Mucosa of descending colon (tissue), 3 donors: Measurements from ENCODE around the gene ZDHHC9. TPM values are rescaled to one million over a fixed set of nuclear protein-coding genes. Genes with fewer than 3 reads are reported as not detected.
A peak's percentile ranks its signal among the peaks of the same experiment; 100 is the strongest.

Experiments used
- ATAC-seq: fragments of 200-7000 bp; cut with Tn5 transposase; one replicate; pipeline ENCODE4 v1.9.1; 2020; ENCODE audit warnings: mild to moderate bottlenecking, moderate library complexity
- DNase-seq, 3 donors: peaks; one replicate each; pipeline ENCODE4 v3.0.0-alpha.2; 2020
- H3K36me3 ChIP-seq: fragments of 200-600 bp; one replicate; pipeline ENCODE4 v1.8.0; 2021; ENCODE audit warnings: low read depth, mild to moderate bottlenecking
- H3K4me1 ChIP-seq: fragments of 200-600 bp; one replicate; pipeline ENCODE4 v1.8.0; 2021; ENCODE audit warnings: low read depth, mild to moderate bottlenecking
- H3K4me3 ChIP-seq: fragments of 200-600 bp; one replicate; pipeline ENCODE4 v1.8.0; 2021; ENCODE audit warnings: mild to moderate bottlenecking
- H3K9me3 ChIP-seq: fragments of 200-600 bp; one replicate; pipeline ENCODE4 v1.8.0; 2021; ENCODE audit warnings: mild to moderate bottlenecking
- CTCF ChIP-seq: fragments of 200-600 bp; IDR thresholded peaks from one replicate; pipeline ENCODE4 v1.8.0; 2022; ENCODE audit warnings: antibody characterized with exemption, mild to moderate bottlenecking
- intact Hi-C, 2 donors: fragments of 100-400 bp; cut with DNase I in 1 of 2; cut with micrococcal nuclease in 1 of 2; formaldehyde crosslinking; loops; one replicate each; pipeline versions ENCODE4 v1.11.0 to v1.11.1; 2022; cut with DNase I, micrococcal nuclease
- total RNA-seq, 3 donors: library from RNA; stranded (reverse); fragmentation: NEBNext Ultra II Directional in 2 of 3; extraction: Animal tissue kit (Norgen Biotek cat#: 25700) in 2 of 3; gene quantifications; one replicate each; pipeline versions ENCODE4 v1.2.1 to v1.2.4, GENCODE V29; 2021 to 2023
- donor health status: DM: no; HTN: no; CAD: no; lungs with moderate emphysema.
- donor health status: DM: no; HTN: no; CAD: no.
- donor health status: DM: no; HTN: yes; CAD: no.

Gene ZDHHC9
- total RNA-seq, 3 donors from 2014 or later, result 23.1 to 41.2 (median 33.6) TPM

GRCh38 chrX:129846716-129847115 is 3.0 kb upstream of the ZDHHC9 start:
- peaks cover 2% of the 10 kb centered on the region for H3K4me1 ChIP-seq
- DNase-seq (no peak), ATAC-seq (no peak)
- no peak overlapping the region for H3K4me3 ChIP-seq
- TF ChIP-seq CTCF, result no peak
- no peaks in the 10 kb centered on the region for H3K9me3 ChIP-seq
- intact Hi-C loops, result no loop called here
- no peaks in the 10 kb centered on the region for H3K36me3 ChIP-seq

DNA sequence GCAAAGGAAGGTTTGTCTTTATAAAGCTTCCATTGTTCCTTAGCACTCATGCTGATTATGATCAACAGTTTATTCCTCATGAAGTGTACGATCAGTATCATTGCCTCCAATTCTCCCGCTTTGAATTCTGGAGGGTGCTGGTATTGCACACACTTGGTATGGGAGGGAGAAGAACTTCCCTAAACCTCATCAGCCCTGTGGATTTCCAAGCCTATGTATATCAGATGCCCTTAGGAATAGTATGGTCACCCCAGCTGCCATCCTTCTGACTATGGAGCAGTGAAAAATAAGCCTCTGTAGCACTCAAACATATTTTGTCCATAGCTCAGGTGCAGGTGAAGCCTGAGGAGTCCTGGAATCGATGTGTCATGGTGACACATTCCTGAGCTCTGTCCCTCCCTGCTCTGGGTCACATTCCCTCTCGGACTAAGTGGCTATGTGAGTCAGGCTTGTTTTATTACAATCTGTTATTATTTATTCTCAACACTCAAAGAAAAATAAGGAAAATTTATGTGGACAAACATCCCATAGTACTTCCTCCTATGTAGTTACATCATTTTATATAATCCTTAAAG is 2.0 kb upstream of the ZDHHC9 start:
- ATAC-seq (no peak), DNase-seq (no peak)
- no peaks in the 10 kb centered on the region for H3K9me3 ChIP-seq
- TF ChIP-seq CTCF, result no peak
- intact Hi-C loops, result no loop called here
- no peak overlapping the region for H3K4me3 ChIP-seq
- no peaks in the 10 kb centered on the region for H3K36me3 ChIP-seq
- peaks cover 2% of the 10 kb centered on the region for H3K4me1 ChIP-seq

GRCh38 chrX:129843209-129843458 is 552 bp downstream of the ZDHHC9 start:
- Histone ChIP-seq H3K4me1 (peaks cover 2% of the 10 kb centered on the region), H3K36me3 (no peaks in the 10 kb centered on the region), H3K9me3 (no peaks in the 10 kb centered on the region), H3K4me3 (peak overlapping the region; percentile 46)
- ATAC-seq (no peak), DNase-seq (no peak)
- no peak for TF ChIP-seq CTCF
- intact Hi-C loops, result loop anchor here in 1 of 2 donors (5.0 kb wide), 1 partner anchor 59 kb away; no protein-coding TSS in a partner anchor

DNA sequence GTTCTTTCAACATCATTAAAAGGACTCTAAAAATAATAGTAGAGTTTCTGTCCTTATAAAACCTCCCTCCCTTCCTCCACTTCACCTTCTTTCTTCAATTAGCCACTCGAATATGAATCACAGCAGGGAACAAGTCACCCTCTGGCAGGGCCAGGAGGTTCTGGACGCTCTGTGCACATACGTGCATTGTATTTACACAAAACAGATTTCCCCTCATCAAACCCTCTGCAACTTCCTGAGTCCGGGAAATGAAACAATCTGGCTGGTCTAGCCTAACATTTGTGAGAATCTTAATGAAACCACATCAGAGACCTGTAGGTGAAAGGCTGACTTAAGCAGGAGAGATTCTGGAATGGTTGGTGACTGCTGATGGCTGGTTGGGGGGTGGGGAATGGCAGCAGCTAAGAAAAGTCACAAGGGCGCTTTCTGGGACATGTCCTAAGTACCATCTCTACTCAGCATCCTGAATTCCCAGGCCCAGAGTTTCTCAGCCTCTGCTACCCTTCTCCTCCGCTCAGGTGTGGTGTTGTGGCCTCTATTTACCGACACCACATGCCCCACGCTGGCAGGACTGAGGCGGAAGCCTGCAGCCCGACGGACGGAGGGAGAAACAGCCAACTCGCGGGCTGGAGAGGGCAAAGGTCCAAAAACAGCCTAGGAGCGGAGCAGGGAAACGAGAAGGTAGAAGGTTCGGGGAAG is 1.0 kb downstream of the ZDHHC9 start:
- no peak for TF ChIP-seq CTCF
- Histone ChIP-seq H3K36me3 (no peaks in the 10 kb centered on the region), H3K9me3 (no peaks in the 10 kb centered on the region), H3K4me3 (peak overlapping the region; percentile 46), H3K4me1 (peaks cover 2% of the 10 kb centered on the region)
- intact Hi-C loops, result loop anchor here in 1 of 2 donors (5.0 kb wide), 1 partner anchor 60 kb away; no protein-coding TSS in a partner anchor
- peak; percentile 60 to 72 (median 68) for DNase-seq
- peak; percentile 73 for ATAC-seq

DNA sequence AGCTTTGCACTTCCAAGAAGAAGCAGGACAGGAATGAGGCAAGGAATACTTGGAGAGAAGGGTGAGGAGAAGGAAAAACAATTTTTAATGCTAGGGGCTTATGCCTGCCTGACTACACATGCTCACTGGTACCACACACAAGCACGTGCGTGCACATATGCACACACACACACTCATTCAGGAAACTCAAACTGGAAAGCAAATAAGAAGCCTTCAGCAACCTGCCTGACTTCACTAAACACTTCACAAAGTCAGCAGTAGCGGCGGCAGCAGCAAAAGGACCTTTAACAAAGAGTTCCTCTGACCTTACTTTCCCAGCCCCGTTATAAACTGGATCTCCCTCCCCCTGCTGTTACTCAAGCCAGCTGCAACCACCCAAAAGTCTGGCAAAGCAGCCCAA is 3.3 kb downstream of the ZDHHC9 start:
- no peaks in the 10 kb centered on the region for H3K36me3 ChIP-seq
- no peaks in the 10 kb centered on the region for H3K9me3 ChIP-seq
- ATAC-seq, result no peak
- no peak for TF ChIP-seq CTCF
- peaks cover 2% of the 10 kb centered on the region for H3K4me1 ChIP-seq
- intact Hi-C loops, result loop anchor here in 1 of 2 donors (5.0 kb wide), 1 partner anchor 62 kb away; no protein-coding TSS in a partner anchor
- no peak overlapping the region for H3K4me3 ChIP-seq
- DNase-seq, result no peak
